Cerebellar cortex (tissue), 1 donor: ENCODE results near the gene FSIP1.
"Not testable (repeated sequence)": the region's sequence is repeated elsewhere in the genome, so short reads cannot be mapped to it uniquely, and the experiment has no call there.

Source experiments
- DNase-seq: peaks from one replicate; pipeline ENCODE4 v3.0.0-alpha.2; 2015; ENCODE audit warnings: low spot score

FSIP1 gene

DNA sequence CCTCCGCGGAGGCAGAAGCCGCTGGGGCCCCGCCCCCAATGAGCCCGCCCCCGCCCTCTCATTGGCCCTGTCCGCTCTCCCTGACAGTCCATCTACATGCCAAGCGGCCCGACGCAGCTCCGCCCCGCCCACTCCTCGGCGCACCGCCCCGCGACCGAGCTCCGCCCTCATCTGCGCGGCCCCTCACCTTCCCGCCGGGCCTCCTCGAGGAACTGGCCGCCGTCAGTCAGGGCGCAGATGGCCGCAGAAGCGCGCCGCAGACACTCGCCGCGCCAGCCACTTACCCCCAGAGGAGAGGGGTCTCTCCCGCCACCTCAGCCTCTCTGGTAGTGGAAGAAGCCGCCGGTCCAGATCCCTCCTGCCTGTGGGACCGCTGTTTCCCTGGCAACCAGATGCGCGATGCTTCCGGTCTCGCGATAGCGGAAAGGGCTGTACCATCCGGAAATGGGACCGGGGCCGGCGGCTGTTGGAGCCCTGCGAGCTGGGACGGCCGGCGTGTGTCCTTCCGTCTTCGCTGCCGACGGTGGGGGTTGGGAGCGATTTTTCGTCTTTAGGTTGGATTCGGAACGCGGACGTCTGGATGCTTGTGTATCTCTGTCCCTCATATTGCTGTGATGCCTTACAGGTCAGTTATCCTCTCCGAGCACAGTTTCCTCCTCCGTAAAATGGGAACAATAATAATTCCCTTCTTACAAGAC is at the start of gene FSIP1:
Gene FSIP1 (minus strand): TSS at position 401 of the 698 bp plus-strand sequence. CDS start 6,317 bp downstream, outside the sequence.
- DNase-seq, result peak; percentile 92

GRCh38 chr15:39830166-39830565 is 47.5 kb upstream of the FSIP1 start:
- no peak for DNase-seq

DNA sequence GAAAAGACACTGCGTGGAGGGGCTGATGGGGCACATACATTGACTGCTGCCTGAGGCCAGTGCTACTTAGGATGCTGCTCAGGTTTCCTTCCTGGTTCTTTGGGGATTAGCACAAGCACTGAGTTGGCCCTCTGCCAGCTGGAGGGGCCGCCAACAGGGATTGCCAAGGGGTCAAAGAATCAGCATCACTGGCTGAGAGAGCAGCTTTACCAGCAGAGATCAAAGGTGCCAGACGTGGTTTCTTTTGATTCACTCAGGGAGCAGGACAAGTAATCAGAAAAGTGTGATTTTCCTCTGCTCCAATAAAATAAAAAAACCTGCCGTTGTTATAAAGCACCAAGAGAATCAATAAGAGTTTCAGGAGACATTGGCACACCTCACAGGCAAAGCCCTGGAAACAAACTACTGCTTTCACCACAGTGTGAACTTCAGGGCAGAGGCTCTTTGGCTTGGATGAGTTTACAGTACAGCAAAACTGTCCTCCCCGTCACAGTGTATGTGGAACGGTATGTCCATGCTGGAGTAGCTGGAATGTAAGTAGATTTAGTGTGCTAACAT is 45.8 kb upstream of the FSIP1 start:
- peak; percentile 25 for DNase-seq

DNA sequence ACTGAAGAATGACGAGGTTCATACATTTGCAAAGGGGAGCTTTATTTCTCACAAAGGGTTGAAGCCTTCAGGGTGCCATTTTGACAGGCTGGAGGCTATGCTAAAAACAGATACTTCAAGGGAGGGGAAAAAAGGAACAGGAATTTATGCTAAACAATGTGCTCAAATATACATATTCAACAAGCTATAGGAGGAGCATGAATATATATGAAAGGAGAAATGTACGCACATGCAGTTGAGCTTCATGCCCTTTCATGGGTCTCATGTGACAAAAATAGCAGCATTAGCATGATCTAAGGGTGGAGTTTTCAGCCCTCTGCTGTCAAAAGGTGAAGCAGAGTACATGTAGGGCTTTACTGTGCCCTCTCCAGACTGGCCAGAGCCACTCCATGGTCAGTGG is 44.3 kb upstream of the FSIP1 start:
- no peak for DNase-seq

- DNase-seq, result no peak
Measured at GRCh38 chr15:39823634-39824033, 41.0 kb upstream of the FSIP1 start.

DNA sequence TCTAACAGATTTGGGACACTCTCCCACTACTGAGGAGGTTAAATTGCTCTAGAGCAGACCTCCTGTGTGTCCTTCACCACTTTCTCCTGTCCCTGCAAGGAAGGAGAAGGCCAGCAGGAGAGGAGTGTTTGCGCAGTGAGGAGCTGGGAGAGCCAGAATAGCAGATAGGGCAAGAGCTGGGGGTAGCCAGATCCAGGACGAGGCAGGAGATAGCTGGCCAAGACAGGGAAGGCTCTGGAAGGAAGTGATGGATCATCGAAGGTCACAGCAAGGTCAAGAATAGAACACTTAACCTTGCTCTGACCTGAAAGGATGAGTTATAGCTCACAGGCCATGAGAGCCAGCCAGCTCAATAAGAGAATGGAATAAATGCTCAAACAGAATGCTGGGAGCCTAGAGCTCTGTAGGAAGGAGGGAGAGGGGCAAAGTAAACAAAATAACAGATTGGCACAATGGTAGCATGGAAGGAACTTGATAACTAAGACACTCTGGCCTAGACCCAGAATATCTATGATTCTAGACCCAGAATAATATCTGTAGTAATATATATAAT is 37.5 kb upstream of the FSIP1 start:
- DNase-seq, result no peak

- no peak for DNase-seq
Measured at GRCh38 chr15:39819533-39819932, 36.9 kb upstream of the FSIP1 start.

DNA sequence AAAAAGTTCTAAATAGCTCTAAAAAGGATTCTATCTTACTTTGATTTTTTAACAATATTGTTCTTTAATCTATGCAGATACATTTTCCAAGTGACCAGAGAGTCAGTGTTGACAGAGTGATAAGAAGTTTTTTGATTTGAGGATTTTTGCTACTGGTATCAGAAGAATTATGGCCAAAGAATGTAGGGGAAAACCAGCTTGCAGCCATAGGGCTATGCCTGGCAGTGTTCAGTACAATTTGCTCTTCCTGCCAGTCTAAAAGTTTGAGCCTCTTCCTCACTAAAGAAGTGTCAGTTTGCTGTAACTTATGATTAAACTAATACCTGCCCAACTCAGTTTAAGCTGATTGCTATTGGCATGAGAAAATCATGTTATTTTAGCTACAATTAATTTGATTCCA is 35.3 kb upstream of the FSIP1 start:
- no peak for DNase-seq

GRCh38 chr15:39814489-39814888 is 31.8 kb upstream of the FSIP1 start:
- DNase-seq, result no peak

DNA sequence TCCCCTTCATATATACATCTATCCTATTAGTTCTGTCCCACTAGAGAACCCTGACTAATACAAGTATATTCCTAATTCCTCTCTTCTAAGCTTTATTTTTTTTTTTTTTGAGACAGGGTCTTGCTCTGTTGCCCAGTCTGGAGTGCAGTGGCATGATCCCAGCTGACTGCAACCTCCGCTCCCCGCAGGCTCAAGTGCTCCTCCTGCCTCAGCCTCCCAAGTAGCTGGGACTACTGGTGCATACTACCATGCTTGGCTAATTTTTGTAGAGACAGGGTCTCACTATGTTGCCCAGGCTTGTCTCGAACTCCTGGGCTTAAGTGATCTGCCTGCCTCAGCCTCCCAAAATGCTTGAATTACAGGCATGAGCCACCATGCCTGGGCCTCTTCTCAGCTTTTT is 30.0 kb upstream of the FSIP1 start:
- not testable (repeated sequence) for DNase-seq

- DNase-seq, result no peak
Measured at GRCh38 chr15:39808909-39809308, 26.3 kb upstream of the FSIP1 start.

DNA sequence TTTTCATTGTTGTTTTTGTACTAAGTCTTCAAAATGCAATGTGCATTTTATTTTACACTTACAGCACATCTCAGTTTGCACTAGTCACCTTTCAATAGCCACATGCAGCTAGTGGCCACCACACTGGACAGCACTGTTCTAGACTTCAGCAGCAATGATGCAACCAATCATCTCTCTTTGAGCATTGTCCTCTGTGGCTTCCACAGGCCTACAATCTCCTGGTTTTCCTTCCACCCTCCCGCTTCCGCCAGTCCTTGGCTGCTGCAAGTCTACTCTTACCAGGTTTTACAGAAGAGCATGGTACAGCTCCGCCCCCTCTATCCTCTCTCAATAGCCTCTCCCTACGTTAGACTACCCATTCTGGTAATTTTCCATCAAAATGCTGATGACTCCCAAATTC is 25.1 kb upstream of the FSIP1 start:
- DNase-seq, result no peak

DNA sequence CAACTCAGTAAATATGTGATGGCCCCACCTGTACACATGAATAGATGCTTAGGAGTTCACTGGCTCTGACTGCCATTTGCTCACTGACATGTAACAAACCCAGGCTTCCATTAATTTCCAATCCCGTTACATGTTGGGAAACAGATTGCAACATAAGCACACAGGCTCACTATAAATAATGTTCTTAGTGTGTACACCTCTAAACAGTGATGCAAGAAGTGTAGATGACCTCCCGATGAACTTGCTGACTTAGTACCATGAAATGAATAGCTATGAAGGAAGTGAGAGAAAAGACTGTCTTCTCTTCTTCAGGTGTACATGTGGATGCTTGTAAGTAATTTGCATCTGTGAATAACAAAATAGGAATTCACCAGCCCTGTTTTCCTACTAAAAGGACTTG is 21.4 kb upstream of the FSIP1 start:
- no peak for DNase-seq

DNA sequence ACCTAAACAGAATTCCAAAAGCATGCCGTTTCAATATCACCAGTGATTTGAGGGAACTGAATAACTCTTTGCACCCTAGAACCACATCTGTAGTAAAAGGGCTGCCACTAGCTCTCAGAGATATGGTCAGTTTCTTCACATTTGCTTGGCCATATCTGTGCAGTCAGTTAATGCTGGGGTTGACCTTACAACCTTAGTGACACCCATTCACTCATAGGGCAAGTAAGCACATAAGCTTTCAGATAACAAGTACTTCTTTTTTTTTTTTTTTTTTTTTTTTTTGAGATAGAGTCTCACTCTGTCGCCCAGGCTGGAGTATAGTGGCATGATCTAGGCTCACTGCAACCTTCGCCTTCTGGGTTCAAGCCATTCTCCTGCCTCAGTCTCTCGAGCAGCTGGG is 20.4 kb upstream of the FSIP1 start:
- no peak for DNase-seq

DNA sequence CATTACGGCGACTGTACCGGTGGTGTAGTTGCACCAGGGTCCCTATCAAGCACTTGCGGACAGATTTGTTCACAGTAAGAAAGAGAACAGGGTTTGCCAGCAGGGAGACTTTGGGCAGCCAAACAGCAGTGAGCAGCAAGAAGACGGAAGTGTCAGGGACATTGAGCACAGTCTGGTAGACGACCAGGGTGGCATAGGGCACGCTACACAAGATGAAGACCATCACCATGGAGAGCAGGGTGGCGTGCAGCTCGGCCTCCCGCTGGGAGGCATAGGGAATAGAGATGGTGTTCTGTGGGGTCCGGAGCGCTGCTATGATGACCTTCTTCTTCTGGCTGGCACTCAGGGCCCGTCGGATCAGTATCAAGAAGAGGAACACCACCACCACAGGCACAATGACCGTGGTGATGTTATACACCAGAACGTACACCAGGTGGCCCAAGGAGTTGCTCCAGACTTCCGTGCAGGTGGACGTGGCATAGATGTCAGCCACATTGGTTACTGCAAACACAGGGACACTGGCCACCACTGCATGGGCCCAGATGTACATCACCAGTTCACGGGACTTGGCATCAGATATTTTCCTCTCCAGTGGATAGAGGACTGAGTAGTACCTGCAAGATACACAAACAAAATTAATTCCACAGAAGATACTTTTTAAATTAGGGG is 19.1 kb upstream of the FSIP1 start:
- DNase-seq, result peak; percentile 47

- no peak for DNase-seq
Measured at GRCh38 chr15:39799552-39800011, 16.9 kb upstream of the FSIP1 start.

DNA sequence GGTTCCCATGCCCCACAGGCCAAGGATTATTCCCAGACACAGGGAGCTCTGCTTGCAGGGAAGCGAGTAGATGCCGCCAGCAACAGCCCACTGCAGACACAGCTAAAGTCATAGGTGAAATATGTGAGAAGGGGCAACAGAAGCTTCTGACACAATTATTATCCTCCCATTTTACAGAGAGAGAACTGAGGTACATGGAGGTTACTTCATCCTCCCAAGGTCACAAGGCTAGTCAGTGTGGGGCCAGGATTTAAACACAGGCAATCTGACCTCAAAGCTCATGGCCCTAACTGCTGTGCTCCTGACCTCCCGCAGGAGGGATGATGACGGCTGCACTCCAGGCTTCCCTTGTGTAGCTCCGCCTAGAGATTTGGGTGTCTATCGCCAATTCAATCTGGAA is 15.7 kb upstream of the FSIP1 start:
- no peak for DNase-seq

DNA sequence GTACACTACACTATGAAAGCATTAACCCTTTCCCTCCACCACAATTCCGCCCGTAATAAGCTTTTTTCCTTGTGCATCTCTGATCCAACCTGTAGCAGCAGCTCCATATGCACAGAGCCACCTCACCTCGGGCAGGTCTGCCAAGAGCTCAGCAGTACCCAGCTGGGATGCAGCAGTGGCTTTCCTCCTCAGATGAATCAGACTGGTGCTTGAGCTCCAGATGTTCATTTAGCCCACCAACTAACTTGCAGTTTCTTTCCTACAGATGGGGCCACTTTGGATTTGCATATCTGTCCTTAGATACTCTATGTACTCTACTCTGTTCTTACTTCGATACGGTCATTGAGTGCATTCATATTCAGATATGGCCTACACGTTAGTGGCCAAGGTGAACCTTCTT is 14.8 kb upstream of the FSIP1 start:
- DNase-seq, result no peak

DNA sequence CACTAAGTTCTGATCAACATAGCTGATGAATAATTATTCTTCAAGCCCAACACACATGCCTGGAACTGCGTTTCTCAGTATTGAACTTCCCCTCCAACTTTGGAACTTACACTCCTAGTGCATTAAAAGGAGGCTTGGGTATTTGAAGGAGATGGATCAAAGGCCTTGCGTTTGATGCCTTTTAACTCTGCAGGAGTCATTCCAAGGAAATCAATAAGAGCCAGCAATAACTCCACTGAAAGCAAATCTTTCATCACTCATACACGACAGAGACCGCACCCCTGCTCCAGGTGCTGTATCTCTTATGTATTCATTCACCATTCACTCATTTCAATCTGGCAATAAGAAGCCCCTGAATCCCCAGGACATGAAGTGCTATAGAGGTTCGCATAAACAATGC is 14.0 kb upstream of the FSIP1 start:
- DNase-seq, result no peak

- DNase-seq, result no peak
Measured at GRCh38 chr15:39795486-39795885, 12.8 kb upstream of the FSIP1 start.

DNA sequence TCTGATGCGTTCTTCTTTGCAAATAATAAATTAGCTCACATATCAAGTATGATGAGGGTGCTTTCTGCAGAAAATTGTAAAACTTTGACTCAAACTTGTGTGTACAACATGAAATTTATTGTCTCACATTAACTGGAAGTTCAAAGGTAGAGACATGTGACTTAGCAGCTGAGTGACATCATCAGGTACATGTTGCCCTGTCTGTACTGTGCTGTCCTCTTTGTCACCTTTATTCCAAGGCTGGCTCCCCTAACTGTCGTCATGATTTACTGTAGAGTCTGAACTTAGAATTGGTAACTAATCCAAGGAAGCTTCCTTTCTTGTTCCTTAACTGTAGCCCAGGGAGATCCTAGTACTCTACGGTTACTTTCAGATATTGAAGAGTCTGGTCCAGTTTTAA is 12.3 kb upstream of the FSIP1 start:
- no peak for DNase-seq

GRCh38 chr15:39793923-39794322 is 11.3 kb upstream of the FSIP1 start:
- DNase-seq, result no peak

- no peak for DNase-seq
Measured at GRCh38 chr15:39792844-39793335, 10.2 kb upstream of the FSIP1 start.
